Right renal cortex interstitium (tissue), 3 donors: ENCODE data around the gene XPO1. TPM values are rescaled to one million over a fixed set of nuclear protein-coding genes. Genes with fewer than 3 reads are reported as not detected.
"Not testable (repeated sequence)": the region's sequence is repeated elsewhere in the genome, so short reads cannot be mapped to it uniquely, and the experiment has no call there.

ENCODE experiments used
- DNase-seq, 3 donors: peaks; one replicate each; pipeline ENCODE4 v3.0.0-alpha.2; 2013; ENCODE audit warnings: low read depth in 3 of 3, low spot score in 2 of 3
- polyA plus RNA-seq, 3 donors: library from polyadenylated mRNA; unstranded; fragments of 120-200 nt; gene quantifications; one replicate each; pipeline ENCODE4 v1.2.1, GENCODE V29; 2013; ENCODE audit not compliant: insufficient read length in 3 of 3

XPO1 gene, protein sequence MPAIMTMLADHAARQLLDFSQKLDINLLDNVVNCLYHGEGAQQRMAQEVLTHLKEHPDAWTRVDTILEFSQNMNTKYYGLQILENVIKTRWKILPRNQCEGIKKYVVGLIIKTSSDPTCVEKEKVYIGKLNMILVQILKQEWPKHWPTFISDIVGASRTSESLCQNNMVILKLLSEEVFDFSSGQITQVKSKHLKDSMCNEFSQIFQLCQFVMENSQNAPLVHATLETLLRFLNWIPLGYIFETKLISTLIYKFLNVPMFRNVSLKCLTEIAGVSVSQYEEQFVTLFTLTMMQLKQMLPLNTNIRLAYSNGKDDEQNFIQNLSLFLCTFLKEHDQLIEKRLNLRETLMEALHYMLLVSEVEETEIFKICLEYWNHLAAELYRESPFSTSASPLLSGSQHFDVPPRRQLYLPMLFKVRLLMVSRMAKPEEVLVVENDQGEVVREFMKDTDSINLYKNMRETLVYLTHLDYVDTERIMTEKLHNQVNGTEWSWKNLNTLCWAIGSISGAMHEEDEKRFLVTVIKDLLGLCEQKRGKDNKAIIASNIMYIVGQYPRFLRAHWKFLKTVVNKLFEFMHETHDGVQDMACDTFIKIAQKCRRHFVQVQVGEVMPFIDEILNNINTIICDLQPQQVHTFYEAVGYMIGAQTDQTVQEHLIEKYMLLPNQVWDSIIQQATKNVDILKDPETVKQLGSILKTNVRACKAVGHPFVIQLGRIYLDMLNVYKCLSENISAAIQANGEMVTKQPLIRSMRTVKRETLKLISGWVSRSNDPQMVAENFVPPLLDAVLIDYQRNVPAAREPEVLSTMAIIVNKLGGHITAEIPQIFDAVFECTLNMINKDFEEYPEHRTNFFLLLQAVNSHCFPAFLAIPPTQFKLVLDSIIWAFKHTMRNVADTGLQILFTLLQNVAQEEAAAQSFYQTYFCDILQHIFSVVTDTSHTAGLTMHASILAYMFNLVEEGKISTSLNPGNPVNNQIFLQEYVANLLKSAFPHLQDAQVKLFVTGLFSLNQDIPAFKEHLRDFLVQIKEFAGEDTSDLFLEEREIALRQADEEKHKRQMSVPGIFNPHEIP (N-terminal part only)
- polyA plus RNA-seq: 100 to 1,000 TPM; 212 to 236 (median 234) TPM

DNA sequence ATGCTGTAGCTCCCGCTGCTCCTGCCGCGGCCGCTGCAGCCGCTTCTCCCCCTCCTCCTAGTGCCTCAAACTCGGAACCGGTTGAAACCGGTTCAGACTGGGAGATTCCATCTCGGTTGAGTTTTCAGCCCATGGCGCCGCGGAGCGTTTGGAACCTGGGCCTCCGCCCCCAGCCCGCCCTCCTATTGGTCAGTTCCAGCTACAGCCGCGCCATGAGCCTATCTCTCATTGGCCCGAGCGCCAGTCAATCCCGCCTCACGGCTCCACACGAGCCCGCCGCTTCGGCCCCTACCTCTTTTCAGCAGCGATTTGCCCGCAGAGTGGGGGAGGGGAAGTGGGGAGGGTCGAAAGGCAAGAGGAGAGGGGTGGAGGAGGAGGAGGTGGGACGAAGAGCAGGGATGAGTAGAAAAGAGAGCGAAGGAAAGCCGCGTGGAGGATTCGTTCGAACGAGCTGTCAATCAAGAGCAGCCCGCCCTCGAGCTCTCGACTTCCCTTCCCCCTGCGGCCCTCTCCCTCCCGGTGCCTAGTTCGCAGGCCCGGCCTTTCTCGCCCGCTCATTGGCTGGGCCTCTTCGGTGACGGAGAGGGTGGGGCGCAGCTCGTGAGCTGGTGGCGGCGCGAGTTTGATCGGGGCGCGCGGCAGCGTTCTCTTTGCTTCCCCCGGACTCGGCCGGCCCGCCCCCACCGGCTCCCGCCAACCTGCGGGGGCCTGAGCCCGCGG lies at the start of gene XPO1:
Gene XPO1, minus strand, starts transcription at position 157 of the 720 bp plus-strand sequence. CDS start 4,459 bp downstream, outside the sequence.
- DNase-seq: peak; percentile 99 to 100 (median 100)

- DNase-seq: not testable (repeated sequence)
Measured at GRCh38 chr2:61586928-61587327, 48.8 kb upstream of the XPO1 start.

DNA sequence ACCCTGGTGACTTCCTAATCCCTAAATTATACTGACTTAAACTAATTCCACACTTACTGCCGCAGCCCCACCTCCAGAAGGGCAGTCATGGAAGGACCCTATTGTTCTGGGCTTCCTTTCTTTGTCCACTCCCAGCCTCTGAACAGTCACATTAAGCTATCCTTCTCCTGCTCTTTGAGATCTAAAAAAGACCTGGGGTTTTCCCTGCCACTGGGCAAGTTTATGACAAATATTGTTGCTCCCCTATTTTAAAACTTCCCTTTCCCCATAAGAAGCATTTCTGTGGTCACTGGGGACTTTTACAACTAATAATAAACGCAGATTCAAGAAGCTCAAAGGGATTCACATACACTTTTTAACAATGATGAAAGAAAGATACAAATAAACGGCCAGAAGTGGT lies 47.2 kb upstream of the XPO1 start:
- no peak for DNase-seq

- DNase-seq: not testable (repeated sequence)
Measured at GRCh38 chr2:61584368-61584767, 46.2 kb upstream of the XPO1 start.

- DNase-seq: no peak
Measured at GRCh38 chr2:61582165-61582564, 44.0 kb upstream of the XPO1 start.

DNA sequence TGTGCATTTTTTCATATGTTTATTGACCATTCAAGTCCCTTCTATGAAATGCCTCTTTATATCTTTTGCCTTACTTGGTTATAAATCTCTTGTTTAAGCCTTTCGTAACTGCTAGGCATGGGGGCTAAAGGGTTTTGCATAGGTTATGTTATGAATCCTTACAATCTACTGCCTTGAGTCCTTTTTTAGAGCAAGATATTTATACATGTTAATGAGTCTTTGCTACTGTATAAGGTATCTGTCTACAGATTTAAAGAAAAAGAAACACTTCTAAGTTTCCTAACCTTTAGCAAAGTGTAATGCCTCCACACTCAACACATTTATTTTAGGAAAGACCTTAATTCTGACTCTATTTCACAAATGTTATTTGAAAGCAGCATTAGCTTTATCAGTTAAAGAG lies 43.6 kb upstream of the XPO1 start:
- DNase-seq: no peak

DNA sequence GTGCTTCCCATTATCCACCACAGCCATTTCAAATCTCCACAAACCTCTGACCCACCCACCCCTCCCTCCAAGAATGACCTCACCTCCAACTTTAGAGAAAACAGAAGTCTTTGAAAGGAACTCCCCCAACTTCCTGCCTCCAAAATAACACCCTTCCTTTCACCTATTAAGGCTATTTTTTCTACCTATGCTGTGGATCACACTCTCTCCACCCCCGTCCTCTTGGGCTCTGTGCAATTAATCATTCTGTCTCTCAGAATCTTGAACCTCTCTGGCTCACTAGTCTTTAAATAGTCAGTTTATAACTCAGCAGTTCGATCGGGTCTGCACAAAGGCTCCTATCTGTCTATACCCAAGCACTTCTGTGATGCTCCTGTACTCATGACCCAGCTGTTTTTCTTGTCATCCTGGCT lies 37.3 kb upstream of the XPO1 start:
- DNase-seq: no peak

GRCh38 chr2:61566566-61566965 lies 28.4 kb upstream of the XPO1 start:
- DNase-seq: no peak

- no peak for DNase-seq
Measured at GRCh38 chr2:61562615-61563014, 24.5 kb upstream of the XPO1 start.

DNA sequence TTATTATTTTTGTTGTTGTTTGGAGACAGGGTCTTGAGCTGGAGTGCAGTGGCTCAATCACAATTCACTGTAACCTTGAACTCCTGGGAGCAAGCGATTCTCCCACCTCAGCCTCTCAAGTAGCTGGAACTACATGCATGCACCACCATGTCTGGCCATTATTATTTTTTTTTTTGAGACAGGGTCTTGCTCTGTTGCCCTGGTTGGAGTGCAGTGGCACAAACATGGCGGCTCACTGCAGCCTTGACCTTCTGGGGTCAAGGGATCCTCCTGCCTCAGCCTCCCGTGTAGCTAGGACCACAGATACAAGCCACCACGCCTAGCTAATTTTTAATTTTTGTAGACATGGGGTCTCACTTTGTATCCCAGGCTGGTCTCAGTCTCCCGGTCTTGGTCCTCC lies 20.0 kb upstream of the XPO1 start:
- DNase-seq: no peak

GRCh38 chr2:61557381-61557780 lies 19.2 kb upstream of the XPO1 start:
- DNase-seq: no peak

GRCh38 chr2:61554604-61555003 lies 16.4 kb upstream of the XPO1 start:
- no peak for DNase-seq

- no peak for DNase-seq
Measured at GRCh38 chr2:61550375-61551209, 12.4 kb upstream of the XPO1 start.

DNA sequence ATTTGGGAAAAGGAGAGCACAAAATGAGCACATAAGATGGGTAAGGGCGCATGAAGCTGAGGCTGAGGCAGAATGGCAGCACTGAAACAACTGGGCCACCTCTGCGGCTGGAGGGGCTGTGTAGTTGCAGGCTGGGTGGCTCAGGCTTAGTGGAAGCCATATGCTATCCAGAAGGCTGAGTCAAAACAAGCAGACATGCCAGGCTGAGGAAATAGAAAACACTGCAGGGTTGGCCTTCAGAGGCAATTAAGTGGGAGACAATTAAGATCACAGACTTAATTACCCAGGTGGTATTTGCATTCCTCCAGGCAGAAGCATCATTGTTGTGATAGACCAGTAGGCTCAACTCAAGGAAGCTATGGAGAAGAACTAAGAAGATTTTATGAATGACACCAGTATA lies 11.4 kb upstream of the XPO1 start:
- DNase-seq: no peak

DNA sequence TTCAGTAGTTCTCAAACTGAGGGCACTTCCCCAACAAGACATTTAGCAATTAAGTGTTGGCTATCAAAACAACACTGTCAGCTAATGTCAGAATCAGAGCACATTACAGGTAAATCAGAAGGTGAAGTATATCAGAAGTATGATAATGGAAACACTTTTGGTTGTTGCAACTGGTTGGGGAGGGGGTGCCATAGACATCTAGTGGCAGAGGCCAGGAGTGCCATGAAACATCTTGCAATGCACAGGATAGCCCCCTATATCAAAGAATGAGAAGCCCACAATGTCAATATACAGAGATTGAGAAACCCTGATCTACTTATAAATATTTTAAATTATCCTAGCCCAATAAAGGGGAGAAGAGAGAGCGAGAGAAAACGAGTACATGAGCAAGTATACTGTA lies 4.9 kb upstream of the XPO1 start:
- no peak for DNase-seq

GRCh38 chr2:61540167-61540566 lies 2.0 kb upstream of the XPO1 start:
- not testable (repeated sequence) for DNase-seq

- DNase-seq: peak in 2 of 3 donors; percentile 18 to 39
Measured at GRCh38 chr2:61538920-61539520, 864 bp upstream of the XPO1 start.

GRCh38 chr2:61537950-61538199 lies 281 bp downstream of the XPO1 start:
- DNase-seq: no peak

- DNase-seq: no peak
Measured at GRCh38 chr2:61537277-61537949, 743 bp downstream of the XPO1 start.
